GM15510 (cell line): Measurements from ENCODE around the gene ZNF326.

Experiments
- POLR2A ChIP-seq: IDR thresholded peaks from 3 replicates; pipeline ENCODE4 v1.6.1; 2011; ENCODE audit warnings: borderline replicate concordance; ENCODE audit not compliant: insufficient read length; ENCODE audit errors: extremely low read depth

Gene ZNF326

DNA sequence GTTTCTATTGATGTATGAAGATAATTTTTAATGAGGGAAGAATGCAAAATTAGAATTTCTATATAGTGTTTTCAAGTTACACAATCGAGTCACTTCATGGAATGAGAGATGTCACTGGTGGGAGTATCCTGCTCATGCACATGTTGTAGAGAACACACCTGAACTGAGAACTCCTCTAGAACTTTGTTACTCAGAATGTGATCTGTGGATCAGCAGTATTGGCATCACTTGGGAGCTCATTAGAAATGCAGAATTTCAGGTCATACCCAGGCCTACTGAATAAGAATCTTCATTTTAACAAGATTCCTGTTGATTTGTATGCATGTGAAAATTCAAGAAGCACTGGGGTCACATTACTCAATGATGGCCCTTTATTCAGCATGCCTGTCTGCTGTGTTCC lies 28.8 kb downstream of the ZNF326 start:
- no peak for TF ChIP-seq POLR2A

- TF ChIP-seq POLR2A = no peak
Measured at GRCh38 chr1:90027281-90027680, 32.4 kb downstream of the ZNF326 start.

DNA sequence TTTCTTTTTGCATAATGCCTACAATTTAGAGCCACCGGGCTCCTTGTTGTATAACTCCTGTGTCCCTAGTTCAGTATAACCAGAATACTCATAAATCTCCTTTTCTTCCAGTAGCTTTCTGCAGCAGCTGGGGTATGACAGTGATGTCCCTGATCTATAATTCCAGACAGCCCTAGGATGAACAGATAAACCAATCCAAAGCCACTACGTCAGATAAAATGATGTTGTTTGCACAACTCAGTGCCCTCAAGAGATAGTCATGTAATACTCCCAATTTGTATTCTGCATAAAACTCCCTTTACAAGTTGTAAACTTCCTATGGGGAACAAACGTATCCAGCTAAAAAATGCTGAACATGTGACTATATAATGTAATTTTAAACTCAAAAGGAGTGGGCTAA lies 44.7 kb downstream of the ZNF326 start:
- TF ChIP-seq POLR2A = no peak

GRCh38 chr1:90043586-90043985 lies 48.7 kb downstream of the ZNF326 start:
- no peak for TF ChIP-seq POLR2A

- no peak for TF ChIP-seq POLR2A
Measured at GRCh38 chr1:90044346-90044745, 49.4 kb downstream of the ZNF326 start.

DNA sequence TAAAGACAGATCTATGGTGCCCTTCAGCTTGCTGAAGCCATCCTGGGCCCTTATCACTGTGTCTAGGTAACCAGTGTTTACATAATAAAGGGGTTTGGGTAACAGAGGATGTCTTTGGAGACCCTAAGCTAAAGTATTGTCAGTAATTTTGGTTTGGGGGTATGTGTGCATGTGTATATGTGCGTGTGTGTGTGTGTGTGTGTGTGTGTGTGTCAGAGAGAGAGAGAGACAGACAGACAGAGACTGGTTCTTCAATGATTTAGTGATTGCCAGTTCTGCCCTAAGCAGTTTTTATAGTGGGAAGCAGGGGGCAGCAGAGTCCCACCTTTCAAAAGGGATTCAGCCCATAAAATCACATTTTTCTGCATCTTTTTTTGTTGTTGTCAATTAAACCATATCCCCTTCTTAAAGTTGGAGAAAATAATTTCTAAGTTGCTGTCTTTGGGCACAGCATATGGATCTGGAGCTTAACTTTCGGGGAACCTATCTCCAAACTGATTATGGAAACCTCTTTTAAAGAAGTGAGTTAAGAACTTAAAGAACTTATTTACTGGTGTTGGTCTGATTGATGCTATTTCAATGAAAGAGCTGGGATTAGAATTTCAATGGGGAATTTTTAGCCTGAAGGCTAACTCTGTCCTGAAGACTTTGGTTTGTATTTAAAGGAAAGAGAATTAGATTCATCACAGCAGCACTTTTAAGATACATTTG lies 51.1 kb downstream of the ZNF326 start:
- no peak for TF ChIP-seq POLR2A

GRCh38 chr1:90046635-90047034 lies 51.7 kb downstream of the ZNF326 start:
- no peak for TF ChIP-seq POLR2A

DNA sequence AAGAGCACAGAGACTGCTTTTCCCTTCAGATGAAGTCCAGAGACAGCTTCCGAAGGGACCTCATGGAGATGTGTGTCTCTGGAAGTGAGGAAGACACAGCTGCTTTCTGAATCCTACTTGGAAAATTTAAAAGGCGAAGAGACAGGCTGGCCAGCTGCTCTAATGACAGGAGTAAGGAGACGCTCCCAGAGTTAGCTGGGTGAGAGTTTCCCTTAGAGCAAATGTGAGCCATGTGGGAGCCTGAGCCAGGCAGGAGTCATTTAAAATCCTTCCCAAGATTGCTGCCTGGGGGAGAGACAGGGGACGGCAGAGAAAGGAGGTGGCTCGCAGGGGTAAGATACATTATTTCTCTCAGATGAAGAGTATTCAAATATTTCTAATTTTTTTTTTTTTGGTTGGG lies 53.1 kb downstream of the ZNF326 start:
- TF ChIP-seq POLR2A = no peak

DNA sequence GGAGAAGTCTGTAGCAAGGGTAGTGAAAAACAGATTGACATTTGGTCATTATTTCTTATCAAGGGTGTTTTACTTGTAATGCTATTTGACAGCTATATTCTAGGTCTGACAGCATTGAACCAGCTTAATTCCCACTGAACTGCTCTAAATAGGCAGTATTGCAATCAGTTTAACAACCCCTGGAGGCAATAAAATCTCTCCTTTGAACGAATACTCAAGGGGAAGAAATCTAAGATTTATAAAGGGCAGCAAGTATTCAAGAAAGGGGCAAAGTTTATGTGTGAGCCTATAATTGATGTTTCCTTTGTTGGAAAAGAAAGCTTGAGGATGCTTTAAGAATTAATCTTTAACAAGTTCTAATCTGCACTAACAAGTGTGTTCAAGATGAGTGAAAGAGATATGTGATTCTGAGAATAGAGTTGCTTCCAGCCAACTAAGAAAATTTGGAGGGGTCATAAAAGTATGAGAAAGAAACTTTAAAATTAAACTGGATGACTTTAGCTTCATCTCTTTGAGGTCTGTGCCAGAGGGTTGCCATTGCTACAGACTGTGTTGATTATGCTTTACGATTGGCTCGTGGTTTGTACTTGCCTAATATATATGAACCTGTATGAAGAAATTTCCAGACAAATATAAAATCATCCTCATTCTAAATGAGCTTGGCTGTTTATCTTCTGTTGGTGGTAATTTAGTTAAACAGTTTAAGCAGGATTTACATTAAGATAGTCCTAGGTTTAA lies 72.5 kb downstream of the ZNF326 start:
- no peak for TF ChIP-seq POLR2A

GRCh38 chr1:90068611-90069280 lies 73.8 kb downstream of the ZNF326 start:
- no peak for TF ChIP-seq POLR2A

DNA sequence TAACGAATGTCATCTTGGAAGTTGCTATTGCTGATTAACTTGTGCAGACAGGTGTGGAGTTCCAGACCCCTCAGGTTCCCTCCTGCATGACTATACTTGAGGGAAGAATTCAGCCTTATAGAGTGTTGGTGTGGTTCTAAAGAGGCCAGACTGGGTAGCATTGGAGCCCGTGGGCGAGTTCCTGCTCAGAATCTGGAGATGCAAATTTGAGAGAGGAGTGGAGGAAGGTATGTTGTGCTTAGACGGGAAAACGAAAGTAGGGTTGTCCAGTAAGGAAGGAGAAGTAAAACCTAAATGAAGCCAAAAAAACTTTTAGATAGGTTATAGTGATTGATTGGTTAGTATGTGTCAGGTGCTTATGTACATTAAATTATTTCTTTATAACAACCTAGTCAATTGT lies 79.2 kb downstream of the ZNF326 start:
- no peak for TF ChIP-seq POLR2A

DNA sequence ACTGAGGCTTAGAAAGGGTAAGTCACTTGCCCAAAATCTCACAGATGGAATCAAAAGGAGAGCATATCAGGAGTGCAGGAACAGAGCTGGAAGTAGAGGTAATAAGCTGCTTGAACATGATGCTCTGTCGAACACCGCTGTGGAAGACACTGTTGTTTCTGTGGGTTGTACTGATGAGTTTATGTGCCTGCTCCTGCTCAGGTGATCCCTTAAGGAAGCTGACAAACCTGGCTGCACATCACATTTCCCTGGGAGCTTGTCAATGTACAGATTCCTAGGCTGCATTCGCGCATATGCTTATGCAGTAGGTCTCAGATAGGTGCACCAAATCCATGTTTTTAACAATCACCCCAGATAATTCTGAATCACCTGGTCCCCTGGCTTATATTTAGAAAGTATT lies 79.7 kb downstream of the ZNF326 start:
- TF ChIP-seq POLR2A = no peak

DNA sequence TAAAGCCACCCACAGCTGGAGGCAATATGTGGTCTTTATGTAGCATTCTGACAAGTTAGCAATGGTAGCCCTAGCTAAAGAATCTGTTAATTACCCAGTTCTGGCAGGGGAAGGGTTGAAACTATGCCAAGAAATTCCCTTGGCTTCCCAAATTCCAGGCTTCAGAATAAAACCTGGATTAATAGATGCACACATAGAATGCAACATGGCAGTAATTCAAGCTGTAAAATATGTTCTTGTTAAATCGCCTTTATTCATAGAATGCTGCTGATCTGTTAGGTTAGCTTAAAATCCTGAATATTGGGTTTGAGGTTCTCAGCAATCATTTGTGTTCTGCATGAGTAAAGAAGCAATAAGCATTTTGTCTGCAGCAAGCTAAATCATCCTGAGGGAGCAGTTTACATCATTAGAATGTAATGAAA lies 80.1 kb downstream of the ZNF326 start:
- no peak for TF ChIP-seq POLR2A

DNA sequence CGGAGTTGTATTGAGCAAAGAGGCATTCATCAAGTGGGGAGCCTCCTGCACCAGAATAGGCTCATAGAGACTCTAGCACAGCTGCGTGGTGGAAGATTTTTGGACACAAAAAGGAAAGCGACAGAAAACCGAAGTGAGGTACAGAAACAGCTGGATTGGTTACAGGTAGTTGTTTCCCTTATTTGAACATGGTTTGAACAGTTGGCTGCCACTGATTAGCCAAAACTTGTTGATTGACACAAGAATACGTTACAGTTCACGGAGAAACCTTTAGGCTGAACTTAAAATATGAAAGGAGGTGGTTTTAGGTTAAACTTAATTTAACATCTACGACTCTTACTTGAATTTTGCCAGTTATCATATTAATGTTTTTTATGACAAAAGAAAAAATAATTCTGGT lies 89.1 kb downstream of the ZNF326 start:
- TF ChIP-seq POLR2A = no peak
